ENCODE data around the gene MRPS31. TPM values are rescaled to one million over a fixed set of nuclear protein-coding genes. Genes with fewer than 3 reads are reported as not detected.

The MRPS31 gene
- total and polyA plus RNA-seq, 4 donors, result 13.4 to 17.6 (median 16.0) TPM

DNA sequence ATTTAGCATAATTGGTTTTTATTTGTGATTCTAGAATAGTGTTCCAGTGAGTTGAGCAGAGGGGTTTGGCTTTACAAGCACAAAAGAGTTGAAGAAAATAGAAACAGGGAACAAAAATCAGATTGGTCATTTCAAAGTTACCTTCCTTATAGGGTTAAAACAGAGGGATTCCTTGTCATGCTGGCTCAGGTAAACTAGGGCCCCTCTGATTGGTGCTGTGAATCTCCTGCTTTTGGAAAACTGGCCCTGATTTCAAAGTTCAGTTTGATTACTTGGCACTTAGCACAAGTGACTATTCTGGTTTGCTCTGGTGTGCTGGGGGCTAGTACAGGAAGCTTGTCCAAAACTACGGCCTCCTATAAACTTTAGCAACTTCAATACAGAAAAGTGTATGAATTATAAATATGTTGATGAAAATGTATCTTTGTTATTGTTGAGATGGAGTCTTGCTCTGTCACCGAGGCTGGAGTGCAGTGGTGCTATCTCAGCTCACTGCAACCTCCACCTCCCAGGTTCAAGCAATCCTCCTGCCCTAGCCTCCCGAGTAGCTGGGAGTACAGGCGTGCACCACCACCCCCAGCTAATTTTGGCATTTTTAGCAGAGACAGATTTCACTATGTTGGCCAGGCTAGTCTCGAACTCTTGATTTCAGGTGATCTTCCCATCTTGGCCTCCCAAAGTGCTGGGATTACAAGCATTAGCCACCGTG, 1.9 kb upstream of the MRPS31 start (continued):
- TF ChIP-seq, protein P1, sequence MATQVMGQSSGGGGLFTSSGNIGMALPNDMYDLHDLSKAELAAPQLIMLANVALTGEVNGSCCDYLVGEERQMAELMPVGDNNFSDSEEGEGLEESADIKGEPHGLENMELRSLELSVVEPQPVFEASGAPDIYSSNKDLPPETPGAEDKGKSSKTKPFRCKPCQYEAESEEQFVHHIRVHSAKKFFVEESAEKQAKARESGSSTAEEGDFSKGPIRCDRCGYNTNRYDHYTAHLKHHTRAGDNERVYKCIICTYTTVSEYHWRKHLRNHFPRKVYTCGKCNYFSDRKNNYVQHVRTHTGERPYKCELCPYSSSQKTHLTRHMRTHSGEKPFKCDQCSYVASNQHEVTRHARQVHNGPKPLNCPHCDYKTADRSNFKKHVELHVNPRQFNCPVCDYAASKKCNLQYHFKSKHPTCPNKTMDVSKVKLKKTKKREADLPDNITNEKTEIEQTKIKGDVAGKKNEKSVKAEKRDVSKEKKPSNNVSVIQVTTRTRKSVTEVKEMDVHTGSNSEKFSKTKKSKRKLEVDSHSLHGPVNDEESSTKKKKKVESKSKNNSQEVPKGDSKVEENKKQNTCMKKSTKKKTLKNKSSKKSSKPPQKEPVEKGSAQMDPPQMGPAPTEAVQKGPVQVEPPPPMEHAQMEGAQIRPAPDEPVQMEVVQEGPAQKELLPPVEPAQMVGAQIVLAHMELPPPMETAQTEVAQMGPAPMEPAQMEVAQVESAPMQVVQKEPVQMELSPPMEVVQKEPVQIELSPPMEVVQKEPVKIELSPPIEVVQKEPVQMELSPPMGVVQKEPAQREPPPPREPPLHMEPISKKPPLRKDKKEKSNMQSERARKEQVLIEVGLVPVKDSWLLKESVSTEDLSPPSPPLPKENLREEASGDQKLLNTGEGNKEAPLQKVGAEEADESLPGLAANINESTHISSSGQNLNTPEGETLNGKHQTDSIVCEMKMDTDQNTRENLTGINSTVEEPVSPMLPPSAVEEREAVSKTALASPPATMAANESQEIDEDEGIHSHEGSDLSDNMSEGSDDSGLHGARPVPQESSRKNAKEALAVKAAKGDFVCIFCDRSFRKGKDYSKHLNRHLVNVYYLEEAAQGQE (IDR thresholded peaks at IDR 0.05), result peak; percentile 89
- TF ChIP-seq EGR1 (IDR thresholded peaks at IDR 0.05; ENCODE audit: low read depth in 2 of 2), result peak in 1 of 2 donors; percentile 33
- TF ChIP-seq, protein P2, sequence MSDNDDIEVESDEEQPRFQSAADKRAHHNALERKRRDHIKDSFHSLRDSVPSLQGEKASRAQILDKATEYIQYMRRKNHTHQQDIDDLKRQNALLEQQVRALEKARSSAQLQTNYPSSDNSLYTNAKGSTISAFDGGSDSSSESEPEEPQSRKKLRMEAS (IDR thresholded peaks at IDR 0.05), result peak; percentile 44

DNA sequence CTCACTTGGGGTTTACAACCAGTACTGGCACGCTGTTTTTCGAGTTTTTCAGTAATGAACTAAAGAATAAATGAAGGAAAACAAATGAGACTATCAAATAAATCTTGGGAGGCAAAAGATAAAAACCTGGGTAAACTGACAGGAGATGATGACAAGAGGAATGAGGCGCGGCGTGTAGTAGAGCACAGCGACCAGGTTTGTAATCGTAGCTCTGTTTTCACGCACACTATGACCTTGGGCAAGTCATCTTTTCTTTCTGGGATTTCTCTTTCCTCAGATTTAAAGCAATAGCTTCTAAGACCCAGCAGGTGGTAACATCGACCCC, 419 bp downstream of the MRPS31 start:
- no peaks in the 10 kb centered on the region for H3K27me3 ChIP-seq (ENCODE audit: control insufficient read depth in 4 of 4, insufficient read depth in 4 of 4, low read length in 3 of 4)
- H3K36me3 ChIP-seq (ENCODE audit: control insufficient read depth in 4 of 4, insufficient read depth in 3 of 4, low read depth in 1 of 4, low read length in 3 of 4), result peaks cover 0 to 4% (median 0%) of the 10 kb centered on the region in 4 donors
- TF ChIP-seq EGR1 (IDR thresholded peaks at IDR 0.05; ENCODE audit: low read depth in 2 of 2) (no peak), GABPA (IDR thresholded peaks at IDR 0.05 in 1 of 2, conservative IDR thresholded peaks at IDR 0.05 in 1 of 2) (no peak), FOXA2 (IDR thresholded peaks at IDR 0.05) (no peak), RAD21 (IDR thresholded peaks at IDR 0.05) (no peak), HNF4A (conservative IDR thresholded peaks at IDR 0.05) (no peak), NR2F2 (IDR thresholded peaks at IDR 0.05) (no peak), TAF1 (conservative IDR thresholded peaks at IDR 0.05) (no peak), HNF4G (IDR thresholded peaks at IDR 0.05) (no peak), YY1 (IDR thresholded peaks at IDR 0.05) (no peak), SP1 (IDR thresholded peaks at IDR 0.05) (no peak), FOXA1 (IDR thresholded peaks at IDR 0.05) (no peak), JUND (IDR thresholded peaks at IDR 0.05) (no peak)
- TF ChIP-seq, protein P2 (IDR thresholded peaks at IDR 0.05), result no peak
- TF ChIP-seq, protein P3, sequence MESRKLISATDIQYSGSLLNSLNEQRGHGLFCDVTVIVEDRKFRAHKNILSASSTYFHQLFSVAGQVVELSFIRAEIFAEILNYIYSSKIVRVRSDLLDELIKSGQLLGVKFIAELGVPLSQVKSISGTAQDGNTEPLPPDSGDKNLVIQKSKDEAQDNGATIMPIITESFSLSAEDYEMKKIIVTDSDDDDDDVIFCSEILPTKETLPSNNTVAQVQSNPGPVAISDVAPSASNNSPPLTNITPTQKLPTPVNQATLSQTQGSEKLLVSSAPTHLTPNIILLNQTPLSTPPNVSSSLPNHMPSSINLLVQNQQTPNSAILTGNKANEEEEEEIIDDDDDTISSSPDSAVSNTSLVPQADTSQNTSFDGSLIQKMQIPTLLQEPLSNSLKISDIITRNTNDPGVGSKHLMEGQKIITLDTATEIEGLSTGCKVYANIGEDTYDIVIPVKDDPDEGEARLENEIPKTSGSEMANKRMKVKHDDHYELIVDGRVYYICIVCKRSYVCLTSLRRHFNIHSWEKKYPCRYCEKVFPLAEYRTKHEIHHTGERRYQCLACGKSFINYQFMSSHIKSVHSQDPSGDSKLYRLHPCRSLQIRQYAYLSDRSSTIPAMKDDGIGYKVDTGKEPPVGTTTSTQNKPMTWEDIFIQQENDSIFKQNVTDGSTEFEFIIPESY (IDR thresholded peaks at IDR 0.05), result no peak
- TF ChIP-seq, protein P4, sequence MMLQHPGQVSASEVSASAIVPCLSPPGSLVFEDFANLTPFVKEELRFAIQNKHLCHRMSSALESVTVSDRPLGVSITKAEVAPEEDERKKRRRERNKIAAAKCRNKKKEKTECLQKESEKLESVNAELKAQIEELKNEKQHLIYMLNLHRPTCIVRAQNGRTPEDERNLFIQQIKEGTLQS (IDR thresholded peaks at IDR 0.05), result no peak
- no peaks in the 10 kb centered on the region for H3K9me3 ChIP-seq (ENCODE audit: control insufficient read depth in 4 of 4, low read length in 3 of 4)
- H3K27ac ChIP-seq (ENCODE audit: low read depth in 1 of 2, low read length in 2 of 2), result peak overlapping the region; percentile 78 to 87
- peak overlapping the region; percentile 60 to 96 (median 92) for H3K4me3 ChIP-seq (ENCODE audit: low read depth in 1 of 3, low read length in 3 of 3)
- H3K9ac ChIP-seq (ENCODE audit: low read depth in 1 of 2, low read length in 2 of 2), result peak overlapping the region; percentile 53 to 95
- DNase-seq (ENCODE audit: low spot score), result no peak
- H3K4me1 ChIP-seq (ENCODE audit: control insufficient read depth in 4 of 4, insufficient read depth in 4 of 4, low read length in 3 of 4), result peaks cover 7 to 30% (median 15%) of the 10 kb centered on the region in 4 donors
- under 1% methylated on average over 9 of the region's 9 CpGs for WGBS
